Measurements from ENCODE around the gene ADCY10.

GRCh38 chr1:167950569-167950968 is 36.6 kb upstream of the ADCY10 start:
- TF ChIP-seq POLR2AphosphoS5 (IDR thresholded peaks at IDR 0.05; ENCODE audit: low read depth, low read length) (no peak), POLR2A (IDR thresholded peaks at IDR 0.05; ENCODE audit: low read depth, low read length) (no peak)
